Measurements from ENCODE around the gene TET2. TPM values are rescaled to one million over a fixed set of nuclear protein-coding genes. Genes with fewer than 3 reads are reported as not detected.

The TET2 gene
- total and polyA plus RNA-seq, 7 donors: 2.4 to 30.9 (median 24.6) TPM

DNA sequence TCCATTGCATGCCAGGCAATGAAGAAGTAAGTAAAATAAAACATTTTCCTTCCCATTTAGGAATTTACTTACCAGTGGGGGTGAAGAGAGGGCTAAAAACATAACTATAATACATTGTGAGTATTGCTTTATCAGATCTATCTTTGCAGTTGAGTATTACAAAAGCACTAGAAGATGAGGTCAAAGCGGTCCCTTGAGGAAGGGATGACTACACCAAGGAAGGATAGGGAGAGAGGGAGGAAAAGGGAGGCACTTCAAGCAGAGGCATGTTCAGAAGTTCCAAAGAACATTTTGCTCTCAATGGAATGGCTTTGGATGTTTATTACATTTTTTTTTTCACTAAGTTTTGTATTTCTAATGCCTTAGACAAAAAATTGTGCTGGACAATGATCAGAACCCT, 127.8 kb downstream of the TET2 start:
- Histone ChIP-seq H3K27me3 (no peaks in the 10 kb centered on the region), H3K9me3 (no peaks in the 10 kb centered on the region), H3K4me3 (no peak overlapping the region), H3K4me1 (no peaks in the 10 kb centered on the region), H3K36me3 (peaks cover 0 to 76% (median 26%) of the 10 kb centered on the region in 4 donors), H3K27ac (no peak overlapping the region)
- WGBS, 2 donors: 96 to 97% methylated on average over 1 of the region's 1 CpG
- intact Hi-C loops (cut with DNase I): no loop called here
- TF ChIP-seq EP300 (IDR thresholded peaks at IDR 0.05) (no peak), POLR2AphosphoS5 (IDR thresholded peaks at IDR 0.05) (no peak), POLR2A (IDR thresholded peaks at IDR 0.05) (no peak)
- TF ChIP-seq, protein P1, sequence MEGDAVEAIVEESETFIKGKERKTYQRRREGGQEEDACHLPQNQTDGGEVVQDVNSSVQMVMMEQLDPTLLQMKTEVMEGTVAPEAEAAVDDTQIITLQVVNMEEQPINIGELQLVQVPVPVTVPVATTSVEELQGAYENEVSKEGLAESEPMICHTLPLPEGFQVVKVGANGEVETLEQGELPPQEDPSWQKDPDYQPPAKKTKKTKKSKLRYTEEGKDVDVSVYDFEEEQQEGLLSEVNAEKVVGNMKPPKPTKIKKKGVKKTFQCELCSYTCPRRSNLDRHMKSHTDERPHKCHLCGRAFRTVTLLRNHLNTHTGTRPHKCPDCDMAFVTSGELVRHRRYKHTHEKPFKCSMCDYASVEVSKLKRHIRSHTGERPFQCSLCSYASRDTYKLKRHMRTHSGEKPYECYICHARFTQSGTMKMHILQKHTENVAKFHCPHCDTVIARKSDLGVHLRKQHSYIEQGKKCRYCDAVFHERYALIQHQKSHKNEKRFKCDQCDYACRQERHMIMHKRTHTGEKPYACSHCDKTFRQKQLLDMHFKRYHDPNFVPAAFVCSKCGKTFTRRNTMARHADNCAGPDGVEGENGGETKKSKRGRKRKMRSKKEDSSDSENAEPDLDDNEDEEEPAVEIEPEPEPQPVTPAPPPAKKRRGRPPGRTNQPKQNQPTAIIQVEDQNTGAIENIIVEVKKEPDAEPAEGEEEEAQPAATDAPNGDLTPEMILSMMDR (IDR thresholded peaks at IDR 0.05): no peak
- no peak for DNase-seq

DNA sequence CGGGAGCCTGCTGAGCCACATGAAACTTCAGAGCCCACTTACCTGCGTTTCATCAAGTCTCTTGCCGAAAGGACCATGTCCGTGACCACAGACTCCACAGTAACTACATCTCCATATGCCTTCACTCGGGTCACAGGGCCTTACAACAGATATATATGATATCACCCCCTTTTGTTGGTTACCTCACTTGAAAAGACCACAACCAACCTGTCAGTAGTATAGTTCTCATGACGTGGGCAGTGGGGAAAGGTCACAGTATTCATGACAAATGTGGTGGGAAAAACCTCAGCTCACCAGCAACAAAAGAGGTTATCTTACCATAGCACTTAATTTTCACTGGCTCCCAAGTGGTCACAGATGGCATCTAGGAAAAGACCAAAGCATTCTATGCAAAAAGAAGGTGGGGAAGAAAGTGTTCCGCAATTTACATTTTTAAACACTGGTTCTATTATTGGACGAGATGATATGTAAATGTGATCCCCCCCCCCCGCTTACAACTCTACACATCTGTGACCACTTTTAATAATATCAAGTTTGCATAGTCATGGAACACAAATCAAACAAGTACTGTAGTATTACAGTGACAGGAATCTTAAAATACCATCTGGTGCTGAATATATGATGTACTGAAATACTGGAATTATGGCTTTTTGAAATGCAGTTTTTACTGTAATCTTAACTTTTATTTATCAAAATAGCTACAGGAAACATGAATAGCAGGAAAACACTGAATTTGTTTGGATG, 129.9 kb downstream of the TET2 start:
- no peaks in the 10 kb centered on the region for H3K27me3 ChIP-seq
- peaks cover 0 to 56% (median 17%) of the 10 kb centered on the region in 4 donors for H3K36me3 ChIP-seq
- 95% methylated on average over 9 of the region's 9 CpGs for WGBS, 2 donors
- DNase-seq: no peak
- TF ChIP-seq, protein P1 (IDR thresholded peaks at IDR 0.05): no peak
- no peak overlapping the region for H3K27ac ChIP-seq
- no peaks in the 10 kb centered on the region for H3K9me3 ChIP-seq
- no peak overlapping the region for H3K4me3 ChIP-seq
- intact Hi-C loops (cut with DNase I): no loop called here
- peaks cover 0 to 7% (median 0%) of the 10 kb centered on the region in 4 donors for H3K4me1 ChIP-seq

DNA sequence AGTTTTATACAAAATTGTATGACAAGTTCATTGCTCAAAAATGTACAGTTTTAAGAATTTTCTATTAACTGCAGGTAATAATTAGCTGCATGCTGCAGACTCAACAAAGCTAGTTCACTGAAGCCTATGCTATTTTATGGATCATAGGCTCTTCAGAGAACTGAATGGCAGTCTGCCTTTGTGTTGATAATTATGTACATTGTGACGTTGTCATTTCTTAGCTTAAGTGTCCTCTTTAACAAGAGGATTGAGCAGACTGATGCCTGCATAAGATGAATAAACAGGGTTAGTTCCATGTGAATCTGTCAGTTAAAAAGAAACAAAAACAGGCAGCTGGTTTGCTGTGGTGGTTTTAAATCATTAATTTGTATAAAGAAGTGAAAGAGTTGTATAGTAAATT, 131.0 kb downstream of the TET2 start:
- TF ChIP-seq POLR2AphosphoS5 (IDR thresholded peaks at IDR 0.05) (no peak), POLR2A (IDR thresholded peaks at IDR 0.05) (no peak), EP300 (IDR thresholded peaks at IDR 0.05) (no peak)
- TF ChIP-seq, protein P1 (IDR thresholded peaks at IDR 0.05): no peak
- no peak overlapping the region for H3K27ac ChIP-seq
- no peaks in the 10 kb centered on the region for H3K9me3 ChIP-seq
- DNase-seq: no peak
- H3K4me3 ChIP-seq: no peak overlapping the region
- H3K4me1 ChIP-seq: peaks cover 0 to 7% (median 0%) of the 10 kb centered on the region in 4 donors
- WGBS, 2 donors: 75 to 76% methylated on average over 1 of the region's 1 CpG
- peaks cover 0 to 44% (median 10%) of the 10 kb centered on the region in 4 donors for H3K36me3 ChIP-seq
- no peaks in the 10 kb centered on the region for H3K27me3 ChIP-seq
- intact Hi-C loops (cut with DNase I): no loop called here

DNA sequence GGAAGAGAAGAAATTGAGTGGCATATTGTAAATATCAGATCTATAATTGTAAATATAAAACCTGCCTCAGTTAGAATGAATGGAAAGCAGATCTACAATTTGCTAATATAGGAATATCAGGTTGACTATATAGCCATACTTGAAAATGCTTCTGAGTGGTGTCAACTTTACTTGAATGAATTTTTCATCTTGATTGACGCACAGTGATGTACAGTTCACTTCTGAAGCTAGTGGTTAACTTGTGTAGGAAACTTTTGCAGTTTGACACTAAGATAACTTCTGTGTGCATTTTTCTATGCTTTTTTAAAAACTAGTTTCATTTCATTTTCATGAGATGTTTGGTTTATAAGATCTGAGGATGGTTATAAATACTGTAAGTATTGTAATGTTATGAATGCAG, 132.6 kb downstream of the TET2 start:
- no peak for DNase-seq
- Histone ChIP-seq H3K27ac (no peak overlapping the region), H3K36me3 (peaks cover 0 to 28% (median 7%) of the 10 kb centered on the region in 4 donors), H3K27me3 (no peaks in the 10 kb centered on the region), H3K9me3 (no peaks in the 10 kb centered on the region), H3K4me1 (peaks cover 0 to 7% (median 0%) of the 10 kb centered on the region in 4 donors), H3K4me3 (no peak overlapping the region)
- WGBS, 2 donors: 94 to 99% methylated on average over 1 of the region's 1 CpG
- TF ChIP-seq POLR2AphosphoS5 (IDR thresholded peaks at IDR 0.05): no peak
- TF ChIP-seq, protein P1 (IDR thresholded peaks at IDR 0.05): no peak
- no peak for TF ChIP-seq EP300 (IDR thresholded peaks at IDR 0.05)
- TF ChIP-seq POLR2A (IDR thresholded peaks at IDR 0.05): no peak
- intact Hi-C loops (cut with DNase I): no loop called here

Measured in sigmoid colon (tissue), 7 donors.